ENCODE measurements around the gene NECTIN2.

GRCh38 chr19:44841231-44841630 lies 4.9 kb upstream of the NECTIN2 start:
- TF ChIP-seq, protein P1, sequence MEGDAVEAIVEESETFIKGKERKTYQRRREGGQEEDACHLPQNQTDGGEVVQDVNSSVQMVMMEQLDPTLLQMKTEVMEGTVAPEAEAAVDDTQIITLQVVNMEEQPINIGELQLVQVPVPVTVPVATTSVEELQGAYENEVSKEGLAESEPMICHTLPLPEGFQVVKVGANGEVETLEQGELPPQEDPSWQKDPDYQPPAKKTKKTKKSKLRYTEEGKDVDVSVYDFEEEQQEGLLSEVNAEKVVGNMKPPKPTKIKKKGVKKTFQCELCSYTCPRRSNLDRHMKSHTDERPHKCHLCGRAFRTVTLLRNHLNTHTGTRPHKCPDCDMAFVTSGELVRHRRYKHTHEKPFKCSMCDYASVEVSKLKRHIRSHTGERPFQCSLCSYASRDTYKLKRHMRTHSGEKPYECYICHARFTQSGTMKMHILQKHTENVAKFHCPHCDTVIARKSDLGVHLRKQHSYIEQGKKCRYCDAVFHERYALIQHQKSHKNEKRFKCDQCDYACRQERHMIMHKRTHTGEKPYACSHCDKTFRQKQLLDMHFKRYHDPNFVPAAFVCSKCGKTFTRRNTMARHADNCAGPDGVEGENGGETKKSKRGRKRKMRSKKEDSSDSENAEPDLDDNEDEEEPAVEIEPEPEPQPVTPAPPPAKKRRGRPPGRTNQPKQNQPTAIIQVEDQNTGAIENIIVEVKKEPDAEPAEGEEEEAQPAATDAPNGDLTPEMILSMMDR (IDR thresholded peaks at IDR 0.05 in 2 of 3, conservative IDR thresholded peaks at IDR 0.05 in 1 of 3; ENCODE audit: borderline replicate concordance in 1 of 3, insufficient read depth in 1 of 3, low read depth in 2 of 3, low read length in 2 of 3): no peak
- TF ChIP-seq, protein P2, sequence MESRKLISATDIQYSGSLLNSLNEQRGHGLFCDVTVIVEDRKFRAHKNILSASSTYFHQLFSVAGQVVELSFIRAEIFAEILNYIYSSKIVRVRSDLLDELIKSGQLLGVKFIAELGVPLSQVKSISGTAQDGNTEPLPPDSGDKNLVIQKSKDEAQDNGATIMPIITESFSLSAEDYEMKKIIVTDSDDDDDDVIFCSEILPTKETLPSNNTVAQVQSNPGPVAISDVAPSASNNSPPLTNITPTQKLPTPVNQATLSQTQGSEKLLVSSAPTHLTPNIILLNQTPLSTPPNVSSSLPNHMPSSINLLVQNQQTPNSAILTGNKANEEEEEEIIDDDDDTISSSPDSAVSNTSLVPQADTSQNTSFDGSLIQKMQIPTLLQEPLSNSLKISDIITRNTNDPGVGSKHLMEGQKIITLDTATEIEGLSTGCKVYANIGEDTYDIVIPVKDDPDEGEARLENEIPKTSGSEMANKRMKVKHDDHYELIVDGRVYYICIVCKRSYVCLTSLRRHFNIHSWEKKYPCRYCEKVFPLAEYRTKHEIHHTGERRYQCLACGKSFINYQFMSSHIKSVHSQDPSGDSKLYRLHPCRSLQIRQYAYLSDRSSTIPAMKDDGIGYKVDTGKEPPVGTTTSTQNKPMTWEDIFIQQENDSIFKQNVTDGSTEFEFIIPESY (IDR thresholded peaks at IDR 0.05; ENCODE audit: extremely low read depth, insufficient replicate concordance, low read length): no peak
- TF ChIP-seq ZFX (IDR thresholded peaks at IDR 0.05): no peak
- no peak for TF ChIP-seq ZNF274 (IDR thresholded peaks at IDR 0.05; ENCODE audit: low read depth, low read length)
- no peak for TF ChIP-seq JUND (IDR thresholded peaks at IDR 0.05)
- TF ChIP-seq POLR2AphosphoS5 (IDR thresholded peaks at IDR 0.05; ENCODE audit: low read depth, low read length): no peak
- TF ChIP-seq RAD21 (IDR thresholded peaks at IDR 0.05; ENCODE audit: low read depth): no peak
- no peak for TF ChIP-seq CBX3 (IDR thresholded peaks at IDR 0.05; ENCODE audit: low read depth)
- no peak for TF ChIP-seq POLR2A (IDR thresholded peaks at IDR 0.05; ENCODE audit: borderline replicate concordance, extremely low read depth, insufficient read depth, insufficient read length)
